Measurements from ENCODE around the gene ANKS3. TPM values are rescaled to one million over a fixed set of nuclear protein-coding genes. Genes with fewer than 3 reads are reported as not detected.

Gene ANKS3
- total and polyA plus RNA-seq, 12 donors: 5.1 to 33.7 (median 8.3) TPM

DNA sequence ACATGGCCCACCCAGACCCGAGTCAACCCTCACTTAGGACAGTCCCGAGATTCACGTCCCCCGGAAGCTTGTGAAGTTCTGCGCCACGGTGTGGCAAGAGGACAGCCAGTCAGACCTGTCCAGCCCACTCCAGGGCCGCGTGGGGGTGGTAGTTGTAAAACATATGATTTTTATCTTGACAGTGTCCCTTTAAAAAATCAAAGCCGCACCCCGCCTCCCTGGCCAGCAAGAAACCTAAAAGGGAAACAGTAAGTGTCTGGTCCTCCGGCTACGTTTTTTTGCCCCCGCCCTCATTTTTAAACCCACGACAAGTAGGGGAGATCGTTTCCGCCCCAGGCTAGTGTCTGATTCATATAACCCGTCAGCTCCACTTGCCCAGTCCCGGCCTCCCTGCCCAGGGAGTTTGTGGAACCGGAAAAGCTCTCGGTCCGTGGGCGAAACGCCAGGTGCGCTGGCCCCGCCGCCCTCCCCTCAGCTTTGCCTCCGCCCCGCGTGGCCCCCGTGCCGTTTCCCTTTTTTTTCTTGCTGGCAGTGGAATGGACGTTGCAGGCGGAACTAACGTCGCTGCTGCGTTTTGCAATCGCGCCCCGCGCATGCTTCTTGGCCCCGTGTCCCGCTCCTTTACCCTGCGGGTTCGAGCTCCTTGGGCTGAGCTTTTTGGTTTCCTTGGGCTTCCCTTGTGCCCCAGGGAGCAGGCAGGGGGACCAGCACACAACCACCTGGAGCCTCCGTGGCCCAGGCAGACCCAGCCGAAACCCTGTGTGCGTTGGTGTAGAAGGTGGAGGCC, 54.0 kb downstream of the ANKS3 start:
- Histone ChIP-seq H3K9me3 (no peaks in the 10 kb centered on the region), H3K4me1 (peaks cover 5 to 68% (median 29%) of the 10 kb centered on the region in 9 donors), H3K27ac (peak overlapping the region in 9 of 10 donors; percentile 67 to 91 (median 80)), H3K4me3 (peak overlapping the region; percentile 6 to 45 (median 37)), H3K27me3 (no peaks in the 10 kb centered on the region), H3K36me3 (peaks cover 0 to 84% (median 5%) of the 10 kb centered on the region in 9 donors)
- TF ChIP-seq, protein P1, sequence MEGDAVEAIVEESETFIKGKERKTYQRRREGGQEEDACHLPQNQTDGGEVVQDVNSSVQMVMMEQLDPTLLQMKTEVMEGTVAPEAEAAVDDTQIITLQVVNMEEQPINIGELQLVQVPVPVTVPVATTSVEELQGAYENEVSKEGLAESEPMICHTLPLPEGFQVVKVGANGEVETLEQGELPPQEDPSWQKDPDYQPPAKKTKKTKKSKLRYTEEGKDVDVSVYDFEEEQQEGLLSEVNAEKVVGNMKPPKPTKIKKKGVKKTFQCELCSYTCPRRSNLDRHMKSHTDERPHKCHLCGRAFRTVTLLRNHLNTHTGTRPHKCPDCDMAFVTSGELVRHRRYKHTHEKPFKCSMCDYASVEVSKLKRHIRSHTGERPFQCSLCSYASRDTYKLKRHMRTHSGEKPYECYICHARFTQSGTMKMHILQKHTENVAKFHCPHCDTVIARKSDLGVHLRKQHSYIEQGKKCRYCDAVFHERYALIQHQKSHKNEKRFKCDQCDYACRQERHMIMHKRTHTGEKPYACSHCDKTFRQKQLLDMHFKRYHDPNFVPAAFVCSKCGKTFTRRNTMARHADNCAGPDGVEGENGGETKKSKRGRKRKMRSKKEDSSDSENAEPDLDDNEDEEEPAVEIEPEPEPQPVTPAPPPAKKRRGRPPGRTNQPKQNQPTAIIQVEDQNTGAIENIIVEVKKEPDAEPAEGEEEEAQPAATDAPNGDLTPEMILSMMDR (IDR thresholded peaks at IDR 0.05): no peak
- ATAC-seq: peak; percentile 13 to 35 (median 26)
- 55 to 68% methylated on average over 47 of the region's 47 CpGs for WGBS, 2 donors
- intact Hi-C loops (cut with DNase I): loop anchor here in 2 of 10 donors (5.0 to 10.0 kb wide), 3 partner anchors 43 to 165 kb away; no protein-coding TSS in a partner anchor
- peak; percentile 59 to 74 for DNase-seq

DNA sequence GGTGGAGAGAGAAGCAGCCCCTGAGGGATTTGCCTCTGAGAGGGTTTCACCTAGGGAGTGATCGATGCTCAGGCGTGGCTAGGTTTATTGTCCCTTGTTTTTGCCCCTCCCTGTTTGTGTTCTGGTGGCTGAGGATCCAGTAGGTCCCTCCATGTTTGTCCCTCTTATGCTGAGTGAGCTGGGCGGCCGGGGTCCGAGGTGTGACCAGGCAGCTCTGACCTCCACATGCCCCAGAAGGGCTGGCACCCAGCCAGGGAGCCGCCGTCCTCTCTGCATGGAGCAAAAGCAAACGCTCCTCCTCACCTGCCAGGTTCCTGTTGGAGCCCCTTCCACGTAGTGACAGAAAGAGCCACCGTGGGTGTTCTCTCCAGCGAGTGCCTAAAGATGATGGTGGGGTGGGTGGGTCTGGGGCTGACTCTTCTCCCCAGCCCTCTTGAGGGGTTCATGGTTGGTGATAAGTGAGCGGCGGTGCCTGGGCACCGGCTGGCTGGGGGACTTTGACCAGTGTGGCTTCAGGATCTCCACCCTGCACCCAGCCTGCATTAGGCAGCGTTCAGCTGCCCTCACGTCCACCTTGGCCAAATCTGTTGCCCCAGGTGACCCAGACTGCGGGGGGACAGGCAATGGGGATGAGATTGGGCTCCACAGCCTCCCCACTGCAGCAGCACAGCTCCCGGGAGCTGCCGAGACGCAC, 54.8 kb downstream of the ANKS3 start:
- peak in 1 of 2 donors; percentile 59 for DNase-seq
- Histone ChIP-seq H3K27ac (peak overlapping the region in 9 of 10 donors; percentile 67 to 91 (median 80)), H3K36me3 (peaks cover 0 to 81% (median 4%) of the 10 kb centered on the region in 9 donors), H3K9me3 (no peaks in the 10 kb centered on the region), H3K27me3 (no peaks in the 10 kb centered on the region), H3K4me3 (peak overlapping the region in 9 of 10 donors; percentile 11 to 45 (median 40)), H3K4me1 (peaks cover 5 to 68% (median 29%) of the 10 kb centered on the region in 9 donors)
- no peak for ATAC-seq
- intact Hi-C loops (cut with DNase I): loop anchor here in 2 of 10 donors (5.0 kb wide), 2 partner anchors 42 to 52 kb away; no protein-coding TSS in a partner anchor
- TF ChIP-seq, protein P1 (IDR thresholded peaks at IDR 0.05): no peak
- WGBS, 2 donors: 52 to 65% methylated on average over 20 of the region's 20 CpGs

DNA sequence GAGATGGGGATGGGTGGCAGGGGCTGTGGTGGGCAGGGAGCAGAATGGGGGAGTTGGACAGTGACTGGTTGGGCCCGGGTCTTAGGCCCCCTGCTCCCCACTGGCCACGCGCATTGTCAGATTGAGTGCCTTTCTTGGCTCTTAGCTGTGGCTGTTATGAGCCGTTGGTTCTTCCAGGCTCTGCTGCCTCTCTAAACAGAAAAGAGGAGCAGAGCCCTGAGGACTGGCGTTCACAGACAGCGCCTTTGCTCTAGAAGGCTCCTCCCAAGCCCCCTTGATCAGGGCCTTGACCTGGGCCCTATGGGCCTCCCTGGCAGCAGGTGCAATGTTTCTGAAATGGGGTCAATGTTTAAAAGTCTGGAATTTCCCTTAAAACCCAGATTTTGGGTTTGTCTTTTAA, 55.5 kb downstream of the ANKS3 start:
- H3K36me3 ChIP-seq: peaks cover 0 to 81% (median 0%) of the 10 kb centered on the region in 9 donors
- ATAC-seq (no peak), DNase-seq (no peak)
- H3K4me3 ChIP-seq: no peak overlapping the region
- peak overlapping the region in 9 of 10 donors; percentile 25 to 91 (median 79) for H3K27ac ChIP-seq
- H3K9me3 ChIP-seq: no peaks in the 10 kb centered on the region
- TF ChIP-seq, protein P1 (IDR thresholded peaks at IDR 0.05): no peak
- intact Hi-C loops (cut with DNase I): loop anchor here in 2 of 10 donors (5.0 kb wide), 2 partner anchors 41 to 51 kb away; no protein-coding TSS in a partner anchor
- no peaks in the 10 kb centered on the region for H3K27me3 ChIP-seq
- 83 to 86% methylated on average over 6 of the region's 6 CpGs for WGBS, 2 donors
- peaks cover 5 to 68% (median 29%) of the 10 kb centered on the region in 9 donors for H3K4me1 ChIP-seq

DNA sequence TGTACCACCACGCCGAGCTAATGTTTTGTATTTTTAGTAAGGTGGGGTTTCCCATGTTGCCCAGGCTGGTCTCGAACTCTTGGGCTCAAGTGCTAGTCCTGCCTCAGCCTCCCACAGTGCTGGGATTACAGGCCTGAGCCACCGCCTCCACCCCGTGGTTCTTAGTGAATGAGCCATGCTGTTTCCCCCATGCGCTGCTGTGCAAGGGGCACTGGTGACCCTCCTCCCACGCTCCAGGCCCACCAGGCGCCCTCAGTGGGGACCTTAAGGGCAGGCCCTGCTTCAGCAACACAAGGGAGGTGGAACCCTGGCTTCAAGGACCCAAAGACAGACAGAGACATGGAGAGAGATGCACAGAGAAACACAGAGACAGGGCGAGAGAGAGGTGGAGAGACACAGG, 56.1 kb downstream of the ANKS3 start:
- ATAC-seq (no peak), DNase-seq (no peak)
- no peak overlapping the region for H3K4me3 ChIP-seq
- peak overlapping the region in 8 of 10 donors; percentile 80 to 91 (median 85) for H3K27ac ChIP-seq
- intact Hi-C loops (cut with DNase I): loop anchor here in 2 of 10 donors (5.0 kb wide), 2 partner anchors 41 to 51 kb away; no protein-coding TSS in a partner anchor
- H3K36me3 ChIP-seq: peaks cover 0 to 81% (median 0%) of the 10 kb centered on the region in 9 donors
- H3K4me1 ChIP-seq: peaks cover 5 to 66% (median 29%) of the 10 kb centered on the region in 9 donors
- TF ChIP-seq, protein P1 (IDR thresholded peaks at IDR 0.05): no peak
- 89 to 94% methylated on average over 9 of the region's 9 CpGs for WGBS, 2 donors
- H3K9me3 ChIP-seq: no peaks in the 10 kb centered on the region
- no peaks in the 10 kb centered on the region for H3K27me3 ChIP-seq
